WTC11 (cell line): ENCODE data around the gene DUOX2. TPM values are rescaled to one million over a fixed set of nuclear protein-coding genes. Genes with fewer than 3 reads are reported as not detected.

Experiments used
- ATAC-seq: fragments of 200-7000 bp; cut with Tn5 transposase; 2 replicates; pipeline ENCODE4 v1.10.0; 2021; ENCODE audit warnings: mild to moderate bottlenecking, moderate library complexity
- CTCF ChIA-PET: fragments of 300-600 bp; sonication (Branson Sonifier 250); formaldehyde crosslinking; loops from one replicate; lab custom pipeline; 2021; ENCODE audit warnings: antibody characterized with exemption; lab: Charles Lee
- POLR2A ChIA-PET: fragments of 350-600 bp; sonication (Branson Sonifier 250); formaldehyde crosslinking; loops from one replicate; lab custom pipeline; 2021; ENCODE audit warnings: antibody characterized with exemption; lab: Charles Lee
- DNase-seq: peaks from one replicate; pipeline ENCODE4 v3.0.0; 2021; ENCODE audit warnings: low spot score
- H3K27ac Mint-ChIP-seq: 2 replicates; pipeline ENCODE4 v1.8.0; 2021; ENCODE audit warnings: mixed read lengths
- H3K27me3 Mint-ChIP-seq: 2 replicates; pipeline ENCODE4 v1.8.0; 2021; ENCODE audit warnings: low read depth, mild to moderate bottlenecking, moderate library complexity, mixed read lengths
- H3K36me3 Mint-ChIP-seq: 2 replicates; pipeline ENCODE4 v1.8.0; 2021; ENCODE audit warnings: mixed read lengths
- H3K4me1 Mint-ChIP-seq: 2 replicates; pipeline ENCODE4 v1.8.0; 2022; ENCODE audit warnings: mixed read lengths
- H3K4me3 Mint-ChIP-seq: 2 replicates; pipeline ENCODE4 v1.8.0; 2021; ENCODE audit warnings: mild to moderate bottlenecking, moderate library complexity, mixed read lengths
- H3K9me3 Mint-ChIP-seq: 2 replicates; pipeline ENCODE4 v1.8.0; 2021; ENCODE audit warnings: mixed read lengths
- ATF1 ChIP-seq: sonication (generic); formaldehyde crosslinking; IDR thresholded peaks from 2 replicates; pipeline ENCODE4 v1.8.1; 2023; ENCODE audit warnings: mild to moderate bottlenecking, moderate library complexity, missing genetic modification reagents
- ATF3 ChIP-seq: sonication (generic); formaldehyde crosslinking; conservative IDR thresholded peaks from 2 replicates; pipeline ENCODE4 v1.8.1; 2022; ENCODE audit warnings: mild to moderate bottlenecking, missing genetic modification reagents
- CBFB ChIP-seq: sonication (generic); formaldehyde crosslinking; IDR thresholded peaks from 2 replicates; pipeline ENCODE4 v1.8.1; 2022; ENCODE audit warnings: mild to moderate bottlenecking, low read depth, missing genetic modification reagents
- CDX4 ChIP-seq: fragments of 250-450 bp; sonication (Bioruptor Pico); IDR thresholded peaks from 2 replicates; pipeline ENCODE4 v1.9.0; 2021; ENCODE audit warnings: moderate library complexity, mild to moderate bottlenecking, inconsistent platforms, borderline replicate concordance
- CREM ChIP-seq: sonication (generic); formaldehyde crosslinking; IDR thresholded peaks from 2 replicates; pipeline ENCODE4 v1.8.1; 2022; ENCODE audit warnings: mild to moderate bottlenecking, missing genetic modification reagents, moderate library complexity
- ELF4 ChIP-seq: sonication (generic); formaldehyde crosslinking; IDR thresholded peaks from 2 replicates; pipeline ENCODE4 v1.8.1; 2022; ENCODE audit warnings: low read depth, mild to moderate bottlenecking, moderate library complexity, missing genetic modification reagents
- EMX1 ChIP-seq: fragments of 250-450 bp; sonication (Bioruptor Pico); IDR thresholded peaks from 2 replicates; pipeline ENCODE4 v1.8.0; 2021; ENCODE audit warnings: mild to moderate bottlenecking
- ERG ChIP-seq: fragments of 250-450 bp; sonication (Bioruptor Pico); IDR thresholded peaks from 2 replicates; pipeline ENCODE4 v1.8.0; 2021; ENCODE audit warnings: mild to moderate bottlenecking
- ESRRA ChIP-seq: sonication (generic); formaldehyde crosslinking; IDR thresholded peaks from 2 replicates; pipeline ENCODE4 v1.8.1; 2022; ENCODE audit warnings: mild to moderate bottlenecking, missing genetic modification reagents, borderline replicate concordance
- FOXK1 ChIP-seq: sonication (generic); formaldehyde crosslinking; IDR thresholded peaks from 2 replicates; pipeline ENCODE4 v1.8.0; 2022; ENCODE audit warnings: mild to moderate bottlenecking, moderate library complexity, missing genetic modification reagents
- GTF2I ChIP-seq: fragments of 250-450 bp; sonication (Bioruptor Pico); conservative IDR thresholded peaks from 2 replicates; pipeline ENCODE4 v1.4.0; 2021; ENCODE audit warnings: mild to moderate bottlenecking
- IRF1 ChIP-seq: sonication (generic); formaldehyde crosslinking; IDR thresholded peaks from 2 replicates; pipeline ENCODE4 v1.8.0; 2023; ENCODE audit warnings: missing genetic modification reagents
- JAZF1 ChIP-seq: fragments of 250-450 bp; sonication (Bioruptor Pico); IDR thresholded peaks from 2 replicates; pipeline ENCODE4 v1.9.0; 2021; ENCODE audit warnings: moderate library complexity, mild to moderate bottlenecking, inconsistent platforms
- JUN ChIP-seq: sonication (generic); formaldehyde crosslinking; IDR thresholded peaks from 2 replicates; pipeline ENCODE4 v1.8.0; 2023; ENCODE audit warnings: mild to moderate bottlenecking, missing genetic modification reagents
- OVOL2 ChIP-seq: fragments of 250-450 bp; sonication (Bioruptor Pico); IDR thresholded peaks from 2 replicates; pipeline ENCODE4 v1.9.0; 2021; ENCODE audit warnings: mild to moderate bottlenecking, borderline replicate concordance
- SMAD3 ChIP-seq: sonication (generic); formaldehyde crosslinking; IDR thresholded peaks from 2 replicates; pipeline ENCODE4 v1.8.0; 2022; ENCODE audit warnings: missing genetic modification reagents, mild to moderate bottlenecking, borderline replicate concordance
- SOX15 ChIP-seq: fragments of 250-450 bp; sonication (Bioruptor Pico); IDR thresholded peaks from 2 replicates; pipeline ENCODE4 v1.9.0; 2021; ENCODE audit warnings: mild to moderate bottlenecking
- USF2 ChIP-seq: sonication (generic); formaldehyde crosslinking; IDR thresholded peaks from 2 replicates; pipeline ENCODE4 v1.8.1; 2023; ENCODE audit warnings: mild to moderate bottlenecking, missing genetic modification reagents, moderate library complexity
- ZBTB21 ChIP-seq: sonication (generic); formaldehyde crosslinking; IDR thresholded peaks from 2 replicates; pipeline ENCODE4 v1.8.1; 2023; ENCODE audit warnings: mild to moderate bottlenecking, missing genetic modification reagents, borderline replicate concordance
- ZBTB43 ChIP-seq: sonication (generic); formaldehyde crosslinking; IDR thresholded peaks from 2 replicates; pipeline ENCODE4 v1.8.1; 2023; ENCODE audit warnings: mild to moderate bottlenecking, missing genetic modification reagents
- ZNF232 ChIP-seq: sonication (generic); formaldehyde crosslinking; IDR thresholded peaks from 2 replicates; pipeline ENCODE4 v1.8.0; 2022; ENCODE audit warnings: mild to moderate bottlenecking, missing genetic modification reagents
- ZNF425 ChIP-seq: fragments of 250-450 bp; sonication (Bioruptor Pico); conservative IDR thresholded peaks from 2 replicates; pipeline ENCODE4 v1.9.0; 2021; ENCODE audit warnings: mild to moderate bottlenecking
- total RNA-seq: library from RNA; stranded (reverse); gene quantifications from 3 replicates; pipeline ENCODE4 v1.2.3, GENCODE V29; 2021

Gene DUOX2
- total RNA-seq, 1 experiment from 2014 or later: 0.13 TPM

GRCh38 chr15:45139770-45140169 lies 25.8 kb upstream of the DUOX2 start (continued):
- no peak for TF ChIP-seq ELF4 (CRISPR knock-in tag)
- TF ChIP-seq CREM (CRISPR knock-in tag): no peak
- TF ChIP-seq ZNF425: no peak
- TF ChIP-seq IRF1: no peak
- no peak for TF ChIP-seq ERG (CRISPR knock-in tag)
- TF ChIP-seq, all 79 proteins: peak for 0

- peaks cover 42% of the 10 kb centered on the region for H3K27me3 Mint-ChIP-seq
- no peaks in the 10 kb centered on the region for H3K36me3 Mint-ChIP-seq
- TF ChIP-seq JAZF1 (no peak), CBFB (CRISPR knock-in tag) (no peak), GTF2I (CRISPR knock-in tag) (no peak), ZNF232 (no peak), ERG (CRISPR knock-in tag) (no peak), SOX15 (CRISPR knock-in tag) (no peak), OVOL2 (CRISPR knock-in tag) (no peak), SMAD3 (CRISPR knock-in tag) (no peak), ZBTB43 (CRISPR knock-in tag) (no peak), ATF3 (CRISPR knock-in tag) (no peak), ATF1 (CRISPR knock-in tag) (no peak), ESRRA (CRISPR knock-in tag) (no peak), USF2 (no peak), ZBTB21 (no peak), EMX1 (CRISPR knock-in tag) (no peak), CDX4 (CRISPR knock-in tag) (no peak), JUN (CRISPR knock-in tag) (no peak), FOXK1 (CRISPR knock-in tag) (no peak)
- H3K4me3 Mint-ChIP-seq: no peak overlapping the region
- no peak overlapping the region for H3K27ac Mint-ChIP-seq
- DNase-seq (no peak), ATAC-seq (no peak)
- H3K9me3 Mint-ChIP-seq: no peaks in the 10 kb centered on the region
- ChIA-PET CTCF (interaction anchor here (0.6 to 2.0 kb wide), 5 partner anchors 12 to 29 kb away, joined by 3 to 12 read pairs (median 6); no protein-coding TSS in a partner anchor), POLR2A (no interaction called here)
- H3K4me1 Mint-ChIP-seq: peaks cover 10% of the 10 kb centered on the region
These were observed 25.1 kb upstream of the DUOX2 start for GRCh38 chr15:45138814-45139765.
